Liver (tissue), 2 donors: ENCODE data around the gene CYB561D2.

Experiments
- GABPA ChIP-seq, 2 donors: IDR thresholded peaks in 1 of 2; conservative IDR thresholded peaks in 1 of 2; 2 replicates each; pipeline ENCODE4 v1.6.1; 2016; ENCODE audit warnings: antibody characterized with exemption in 2 of 2, mild to moderate bottlenecking in 1 of 2, moderate library complexity in 1 of 2
- REST ChIP-seq: IDR thresholded peaks from 2 replicates; pipeline ENCODE4 v1.6.1; 2016; ENCODE audit warnings: antibody characterized with exemption, mild to moderate bottlenecking
- donor health status: healthy.

- TF ChIP-seq GABPA (IDR thresholded peaks at IDR 0.05 in 1 of 2, conservative IDR thresholded peaks at IDR 0.05 in 1 of 2) = no peak
- TF ChIP-seq REST = no peak
These were observed 15.2 kb downstream of the CYB561D2 start for GRCh38 chr3:50365842-50366220.
